ENCODE data around the gene NBPF9.
"Not testable (repeated sequence)": the region's sequence is repeated elsewhere in the genome, so short reads cannot be mapped to it uniquely, and the experiment has no call there.

The NBPF9 gene

GRCh38 chr1:149103109-149104081 lies at the start of gene NBPF9:
Gene NBPF9, minus strand, starts transcription at chr1:149103551. Its CDS starts 21,412 bp downstream, at chr1:149082139.
- DNase-seq, result not testable (repeated sequence)

GRCh38 chr1:149149909-149150308 lies 46.6 kb upstream of the NBPF9 start:
- DNase-seq, result not testable (repeated sequence)

- not testable (repeated sequence) for DNase-seq
Measured at GRCh38 chr1:149137585-149137984, 34.2 kb upstream of the NBPF9 start.

- DNase-seq, result not testable (repeated sequence)
Measured at GRCh38 chr1:149130938-149131337, 27.6 kb upstream of the NBPF9 start.

- not testable (repeated sequence) for DNase-seq
Measured at GRCh38 chr1:149129245-149129644, 25.9 kb upstream of the NBPF9 start.

- DNase-seq, result not testable (repeated sequence)
Measured at GRCh38 chr1:149126555-149127145, 23.3 kb upstream of the NBPF9 start.

GRCh38 chr1:149123948-149124926 lies 20.9 kb upstream of the NBPF9 start:
- DNase-seq, result not testable (repeated sequence)

GRCh38 chr1:149112828-149113227 lies 9.5 kb upstream of the NBPF9 start:
- DNase-seq, result not testable (repeated sequence)

- DNase-seq, result not testable (repeated sequence)
Measured at GRCh38 chr1:149110343-149110742, 7.0 kb upstream of the NBPF9 start.

- not testable (repeated sequence) for DNase-seq
Measured at GRCh38 chr1:149102574-149102973, 777 bp downstream of the NBPF9 start.

- DNase-seq, result not testable (repeated sequence)
Measured at GRCh38 chr1:149098276-149098675, 5.1 kb downstream of the NBPF9 start.

- DNase-seq, result not testable (repeated sequence)
Measured at GRCh38 chr1:149093155-149093554, 10.2 kb downstream of the NBPF9 start.

GRCh38 chr1:149075505-149076127 lies 27.7 kb downstream of the NBPF9 start:
- DNase-seq, result not testable (repeated sequence)

GRCh38 chr1:149064611-149065010 lies 38.7 kb downstream of the NBPF9 start:
- not testable (repeated sequence) for DNase-seq

- DNase-seq, result not testable (repeated sequence)
Measured at GRCh38 chr1:149043056-149043455, 60.3 kb downstream of the NBPF9 start.

GRCh38 chr1:149033916-149034315 lies 69.4 kb downstream of the NBPF9 start:
- DNase-seq, result not testable (repeated sequence)

GRCh38 chr1:149024327-149024726 lies 79.0 kb downstream of the NBPF9 start:
- DNase-seq, result not testable (repeated sequence)

GRCh38 chr1:149018577-149018976 lies 84.8 kb downstream of the NBPF9 start:
- DNase-seq, result not testable (repeated sequence)

- DNase-seq, result not testable (repeated sequence)
Measured at GRCh38 chr1:149016626-149017025, 86.7 kb downstream of the NBPF9 start.

GRCh38 chr1:149015522-149015921 lies 87.8 kb downstream of the NBPF9 start:
- not testable (repeated sequence) for DNase-seq

GRCh38 chr1:149013513-149013912 lies 89.8 kb downstream of the NBPF9 start:
- DNase-seq, result not testable (repeated sequence)

- not testable (repeated sequence) for DNase-seq
Measured at GRCh38 chr1:149012599-149012998, 90.8 kb downstream of the NBPF9 start.

All from DMS79 treated with DMSO at 0.1 percent for 48 hours (cell line).